Measurements from ENCODE around the gene CD99L2.
"Not testable (repeated sequence)": the region's sequence is repeated elsewhere in the genome, so short reads cannot be mapped to it uniquely, and the experiment has no call there.

Gene CD99L2

DNA sequence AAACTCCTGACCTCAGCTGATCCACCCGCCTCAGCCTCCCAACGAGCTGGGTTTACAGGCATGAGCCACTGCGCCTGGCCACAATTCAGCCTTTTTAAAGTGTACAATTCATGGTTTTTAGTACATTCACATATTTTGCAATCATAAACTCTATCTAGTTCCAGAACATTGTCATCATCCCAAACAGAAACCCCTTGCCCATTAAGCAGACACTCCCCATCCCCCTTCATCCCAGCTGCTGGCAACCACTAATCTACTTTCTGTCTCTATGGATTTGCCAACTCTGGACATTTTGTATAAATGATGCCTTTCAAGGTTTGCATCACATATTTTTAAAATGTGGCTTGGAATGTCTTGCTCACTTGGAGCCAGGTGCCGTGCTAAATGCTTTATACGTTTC is 4.5 kb downstream of the CD99L2 start:
- no peak for DNase-seq

DNA sequence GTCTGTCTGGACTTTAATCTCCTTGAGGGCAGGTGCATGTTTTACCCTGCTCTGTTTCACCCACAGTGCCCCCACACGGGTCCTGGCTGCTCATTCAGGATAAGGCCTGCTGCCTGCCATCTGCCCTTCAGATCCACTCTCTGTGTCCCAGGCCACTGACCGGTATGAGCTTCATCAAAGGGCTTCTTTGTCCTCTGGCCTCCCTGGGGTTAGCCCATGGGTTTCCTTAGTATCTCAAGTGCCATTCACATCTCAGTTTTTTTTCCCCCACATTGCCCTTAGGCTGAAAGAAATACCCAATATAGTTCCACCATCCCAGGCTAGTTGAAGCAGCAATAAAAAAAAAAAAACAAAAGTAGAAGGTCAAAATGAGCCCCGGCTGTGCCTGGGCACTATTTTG is 9.3 kb downstream of the CD99L2 start:
- DNase-seq = no peak

DNA sequence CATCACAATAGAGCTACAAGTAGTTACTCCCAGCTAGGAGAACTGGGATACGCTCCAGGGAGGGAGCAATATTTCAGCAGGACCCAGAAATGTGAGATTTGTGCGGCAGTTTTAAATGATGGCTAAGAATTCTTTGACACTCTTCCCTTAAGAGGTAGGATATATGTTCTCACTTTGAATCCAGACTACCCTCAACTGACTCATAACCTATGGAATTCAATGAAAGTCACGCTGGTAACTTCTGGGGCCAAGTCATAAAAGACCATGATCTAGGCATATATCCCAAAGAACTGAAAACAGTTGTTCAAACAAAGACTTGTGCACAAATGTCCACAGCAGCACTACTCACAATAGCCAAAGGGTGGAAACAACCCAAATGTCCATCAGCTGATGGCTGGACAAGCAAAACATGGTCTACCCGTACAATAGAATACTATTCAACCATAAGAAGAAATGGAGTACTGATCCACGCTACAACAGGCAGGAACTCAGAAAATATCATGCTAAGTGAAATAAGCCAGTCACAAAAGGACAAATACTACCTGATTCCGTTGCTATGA is 10.5 kb downstream of the CD99L2 start:
- no peak for DNase-seq

DNA sequence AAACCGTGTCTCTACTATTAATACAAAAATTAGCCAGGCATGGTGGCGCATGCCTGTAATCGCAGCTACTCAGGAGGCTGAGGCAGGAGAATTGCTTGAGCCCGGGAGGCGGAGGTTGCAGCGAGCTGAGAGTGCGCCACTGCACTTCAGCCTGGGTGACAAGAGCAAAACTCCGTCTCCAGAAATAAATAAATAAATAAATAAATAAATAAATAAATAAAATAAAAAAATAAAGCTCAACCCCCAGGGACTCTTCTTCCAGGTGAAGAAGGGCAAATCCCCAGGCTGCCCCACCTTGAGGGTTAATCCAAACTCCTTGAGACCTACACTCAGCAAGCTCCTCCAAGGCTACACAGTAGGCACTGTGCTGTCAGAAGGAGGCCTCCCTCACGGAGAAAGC is 11.2 kb downstream of the CD99L2 start:
- DNase-seq = not testable (repeated sequence)

DNA sequence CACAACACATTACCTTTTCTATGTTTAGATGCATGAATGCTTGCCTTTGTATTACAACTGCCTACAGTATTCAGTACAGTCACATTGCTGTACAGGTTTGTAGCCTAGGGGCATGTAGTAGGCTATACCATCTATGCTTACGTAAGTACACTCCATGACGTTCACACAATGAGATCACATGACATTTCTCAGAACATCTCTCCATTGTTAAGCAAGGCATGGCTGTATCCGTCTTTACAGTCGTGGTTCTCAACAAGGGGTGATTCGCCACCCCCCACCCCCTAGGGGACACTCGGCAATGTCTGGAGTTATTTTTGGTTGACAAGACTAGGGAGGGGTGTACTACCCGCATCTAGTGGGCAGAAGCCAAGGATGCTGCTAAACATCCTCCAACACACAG is 12.1 kb downstream of the CD99L2 start:
- no peak for DNase-seq

DNA sequence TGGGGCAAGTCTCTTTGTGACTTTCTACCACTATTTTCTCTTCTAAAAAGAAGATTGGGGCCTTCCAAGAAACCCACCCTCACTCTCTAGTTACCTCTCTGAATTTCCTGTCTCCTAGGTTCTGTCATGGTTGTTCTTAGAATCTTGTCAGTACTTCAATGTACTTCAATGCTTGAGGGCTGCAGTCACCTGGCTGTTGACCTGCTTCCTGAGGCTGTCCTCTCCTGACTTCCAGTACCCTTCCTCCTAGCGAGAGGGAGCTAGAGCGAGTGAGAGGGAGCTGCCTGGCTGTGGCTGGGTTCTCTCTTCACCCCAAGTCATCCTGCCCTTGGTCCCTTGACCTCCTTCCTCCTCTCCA is 17.7 kb downstream of the CD99L2 start:
- no peak for DNase-seq

DNA sequence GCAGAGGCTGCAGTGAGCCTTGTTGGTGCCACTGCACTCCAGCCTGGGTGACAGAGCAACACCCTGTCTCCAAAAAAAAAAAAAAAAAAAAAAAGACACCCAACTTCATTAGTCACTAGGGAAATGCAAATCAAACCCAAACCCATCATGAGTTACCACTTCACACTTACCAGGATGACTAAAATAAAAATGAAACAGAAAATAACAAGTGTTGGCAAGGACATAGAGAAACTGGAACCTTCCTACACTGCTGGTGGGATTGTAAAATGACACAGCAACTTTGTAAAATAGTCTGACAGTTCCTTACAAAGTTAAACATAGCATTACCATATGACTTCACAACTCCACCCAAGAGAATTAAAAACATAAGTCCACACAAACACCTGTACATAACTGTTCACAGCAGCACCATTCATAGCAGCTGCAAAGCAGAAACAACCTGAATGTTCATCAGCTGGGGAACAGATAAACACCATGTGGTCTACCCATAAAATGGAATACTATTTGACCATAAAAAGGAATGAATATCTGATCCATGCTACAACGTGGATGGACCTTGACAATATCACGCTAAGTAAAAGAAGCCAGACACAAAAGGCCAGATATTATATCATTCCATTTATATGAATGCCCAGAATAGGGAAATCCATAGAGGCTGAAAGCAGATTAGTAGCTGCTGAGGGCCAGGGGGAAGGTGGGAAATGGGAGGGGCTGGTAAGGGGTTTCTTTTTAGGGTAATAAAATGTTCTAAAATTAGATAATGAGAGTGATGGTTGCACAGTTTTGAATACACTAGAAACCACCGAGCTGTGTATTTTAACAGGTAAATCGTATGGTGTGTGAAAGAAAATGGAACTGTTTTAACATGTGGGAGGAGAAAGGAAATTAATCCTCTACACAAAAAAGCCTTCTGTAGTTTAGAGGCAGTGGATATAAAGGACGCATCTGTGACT is 18.3 kb downstream of the CD99L2 start:
- DNase-seq = no peak

DNA sequence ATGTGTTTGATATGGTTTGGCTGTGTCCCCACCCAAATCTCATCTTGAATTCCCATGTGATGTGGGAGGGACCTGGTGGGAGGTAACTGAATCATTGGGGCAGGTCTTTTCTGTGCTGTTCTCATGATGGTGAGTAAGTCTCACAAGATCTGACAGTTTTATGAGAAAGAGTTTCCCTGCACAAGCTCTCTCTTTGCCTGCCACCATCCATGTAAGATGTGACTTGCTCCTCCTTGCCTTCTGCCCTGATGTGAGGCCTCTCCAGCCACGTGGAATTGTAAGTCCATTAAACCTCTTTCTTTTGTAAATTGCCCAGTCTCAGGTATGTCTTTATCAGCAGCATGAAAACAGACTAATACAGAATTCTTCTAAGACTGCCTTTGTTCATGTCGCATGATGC is 22.8 kb downstream of the CD99L2 start:
- not testable (repeated sequence) for DNase-seq

DNA sequence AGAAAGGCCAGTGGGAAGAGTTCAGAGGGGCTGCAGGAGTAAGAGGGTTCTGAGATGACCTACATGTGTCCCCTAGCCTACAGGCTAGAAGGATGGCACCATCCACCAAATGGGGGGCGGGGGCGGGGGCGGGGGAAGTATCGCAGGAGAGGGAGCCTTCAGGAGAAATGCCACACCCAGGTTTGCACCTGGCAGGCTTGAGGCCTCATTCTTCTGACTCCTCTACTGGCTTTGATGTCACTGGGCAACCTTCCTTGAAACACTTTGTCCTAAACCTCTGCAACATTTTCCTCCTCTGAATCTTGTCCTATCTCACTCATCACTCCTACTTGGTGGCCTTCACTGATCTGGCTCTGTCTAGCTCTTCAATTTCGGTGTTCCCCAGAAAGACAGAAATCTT is 24.0 kb downstream of the CD99L2 start:
- DNase-seq = no peak

DNA sequence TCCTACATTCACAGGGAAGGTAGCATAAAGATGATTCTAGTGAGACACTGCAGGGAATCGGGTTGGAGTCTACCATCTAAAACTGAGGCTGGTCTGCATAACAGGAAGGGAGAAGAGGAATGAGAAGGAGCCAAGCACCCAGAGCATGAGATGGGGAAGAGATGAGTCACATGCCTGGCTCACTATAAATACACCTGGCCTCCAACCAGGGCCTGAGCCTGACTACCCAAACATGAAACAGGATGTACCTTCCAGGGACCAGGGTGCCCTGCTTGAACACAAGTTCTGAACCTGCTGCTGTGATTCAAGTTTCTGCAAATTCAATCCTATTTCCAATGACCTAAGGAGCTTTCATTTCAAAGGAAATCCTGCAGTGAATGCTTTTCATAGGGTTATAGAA is 24.9 kb downstream of the CD99L2 start:
- no peak for DNase-seq

DNA sequence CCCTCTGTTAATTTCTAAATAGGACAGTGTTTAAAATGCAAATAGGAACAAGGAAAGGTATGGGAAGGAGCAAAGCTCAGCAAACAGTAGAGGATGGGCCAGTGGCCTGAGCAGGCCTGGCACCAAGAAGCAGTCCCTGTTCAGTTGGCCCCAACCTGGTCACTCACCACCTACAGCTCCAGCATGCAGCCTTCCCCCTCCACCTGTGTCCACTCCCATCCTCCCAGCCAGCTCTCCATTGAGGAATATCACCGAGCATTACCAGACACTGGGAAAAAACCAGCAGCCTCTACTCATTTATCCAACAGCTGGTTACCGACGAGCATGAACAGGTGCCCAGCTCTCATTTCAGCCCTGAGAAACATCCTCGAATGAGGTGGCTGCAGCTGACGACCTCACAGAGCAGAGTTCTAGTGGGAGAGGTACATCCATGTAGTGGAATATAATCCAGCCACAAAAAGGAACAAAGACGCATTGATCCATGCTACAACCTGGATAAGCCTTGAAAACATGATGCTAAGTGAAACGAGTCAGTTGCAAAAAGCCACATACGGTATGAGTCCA is 25.6 kb downstream of the CD99L2 start:
- DNase-seq = no peak

DNA sequence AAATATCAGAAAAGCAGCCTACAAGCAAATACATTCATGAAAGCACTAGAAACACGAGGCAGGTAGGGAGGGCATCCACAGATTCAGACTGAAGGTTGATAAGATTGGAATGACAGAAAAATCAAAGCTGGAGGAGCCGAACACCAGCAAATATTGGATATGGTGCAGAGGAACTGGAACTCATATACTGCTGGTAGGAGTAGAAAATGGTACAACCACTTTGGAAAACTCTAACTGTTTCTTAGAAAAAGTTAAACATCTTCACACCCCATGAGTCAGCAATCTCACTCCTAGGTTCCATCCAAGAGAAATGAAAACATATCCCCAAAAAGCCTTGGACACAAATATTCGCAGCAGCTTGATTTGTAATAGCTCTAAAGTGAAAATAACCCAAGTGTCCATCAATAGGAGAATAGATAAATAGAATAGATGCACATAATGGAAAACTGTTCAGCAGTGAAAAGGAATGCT is 27.1 kb downstream of the CD99L2 start:
- no peak for DNase-seq

DNA sequence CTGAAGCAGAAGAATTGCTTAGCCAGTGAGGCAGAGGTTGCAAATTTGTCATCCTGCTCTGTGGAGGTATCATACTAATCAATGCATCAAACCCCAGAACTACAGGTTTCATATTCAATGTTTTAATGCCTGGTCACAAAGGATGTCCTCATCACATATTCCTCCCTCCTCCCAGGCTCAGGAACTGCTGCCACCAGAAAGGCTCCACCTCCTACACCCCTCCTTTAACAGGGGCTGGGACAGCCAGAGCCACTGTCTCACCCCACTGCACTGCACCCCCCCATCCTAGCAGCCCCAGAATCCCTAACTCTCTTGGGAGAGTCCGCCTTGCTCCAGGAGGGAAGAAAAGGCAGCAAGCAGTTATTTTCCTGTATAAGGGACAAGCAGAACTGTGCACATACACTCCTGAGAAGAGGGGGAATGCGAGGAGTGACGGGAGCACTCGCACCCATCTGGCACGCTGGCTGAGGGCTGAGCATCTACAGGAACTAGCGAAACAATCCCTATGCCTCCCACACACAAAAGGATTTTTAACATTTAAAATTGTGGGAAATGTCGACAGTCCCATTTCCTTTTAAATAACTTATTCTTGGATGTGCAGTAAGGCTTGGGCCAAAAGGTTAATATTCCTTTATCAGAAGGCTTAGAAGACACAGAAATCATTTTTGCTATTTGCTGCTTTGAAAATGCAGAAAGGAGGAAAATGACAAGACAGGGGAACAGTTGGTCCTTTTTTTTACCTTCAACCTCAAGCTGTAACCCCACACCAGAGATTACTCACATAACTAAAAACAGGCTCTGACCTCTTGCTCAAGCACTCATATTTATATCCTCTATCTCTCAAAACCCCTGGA is 27.8 kb downstream of the CD99L2 start:
- DNase-seq = no peak

DNA sequence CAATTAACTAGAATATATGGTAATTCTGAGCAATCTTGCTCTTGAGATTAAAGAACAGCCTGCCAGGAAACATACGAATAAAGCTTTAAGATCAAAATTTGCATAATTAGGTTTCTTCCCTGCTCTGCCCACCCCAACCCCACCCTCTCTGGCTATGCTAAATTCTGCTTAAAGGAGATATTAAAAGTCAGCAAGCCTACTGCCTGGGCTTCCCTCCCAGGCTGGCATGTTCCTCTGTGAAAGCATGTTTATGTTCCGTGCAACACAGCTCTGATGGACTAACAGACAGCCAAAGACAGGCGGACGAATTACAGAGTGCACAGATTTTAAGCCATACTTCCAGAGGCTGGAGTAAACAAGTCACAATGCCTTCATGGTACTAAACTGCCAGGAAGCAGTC is 28.4 kb downstream of the CD99L2 start:
- DNase-seq = no peak

DNA sequence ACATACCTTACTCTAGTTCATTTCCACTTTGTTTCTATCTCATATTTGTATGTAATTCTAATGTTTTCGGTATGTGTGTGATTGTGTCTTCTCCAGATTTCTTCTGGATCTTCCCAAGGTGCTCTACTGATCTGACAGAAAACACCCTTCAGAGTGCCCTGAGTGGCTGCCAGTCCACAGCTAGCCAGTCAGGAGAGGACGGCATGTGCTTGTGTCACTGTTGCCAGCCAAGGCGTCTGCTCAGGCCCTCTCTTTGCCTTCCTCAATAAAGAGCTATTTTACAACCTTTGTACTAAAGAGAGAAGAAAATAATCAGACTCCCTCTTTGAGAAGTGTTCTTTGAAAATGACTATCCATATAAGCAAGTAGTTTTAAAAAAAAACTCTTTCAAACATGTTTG is 29.0 kb downstream of the CD99L2 start:
- no peak for DNase-seq

DNA sequence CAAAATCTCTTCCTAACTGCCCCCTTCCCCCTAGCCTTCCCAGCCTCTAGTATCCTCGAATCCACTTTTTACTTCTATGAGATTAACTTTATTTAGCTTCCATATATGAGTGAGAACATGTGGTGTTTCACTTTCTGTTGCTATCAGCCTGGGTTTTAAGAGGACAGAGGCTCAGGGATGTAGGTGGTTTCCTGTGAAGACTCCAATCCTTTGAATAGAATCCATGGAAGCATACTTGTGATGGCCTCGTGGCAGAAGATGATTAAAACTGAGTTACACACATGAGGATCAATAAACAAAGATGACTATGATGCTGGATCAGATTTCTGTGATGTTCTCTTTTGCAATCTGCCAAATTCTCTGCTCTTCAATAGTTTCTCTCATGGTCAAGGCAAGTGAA is 29.8 kb downstream of the CD99L2 start:
- no peak for DNase-seq

DNA sequence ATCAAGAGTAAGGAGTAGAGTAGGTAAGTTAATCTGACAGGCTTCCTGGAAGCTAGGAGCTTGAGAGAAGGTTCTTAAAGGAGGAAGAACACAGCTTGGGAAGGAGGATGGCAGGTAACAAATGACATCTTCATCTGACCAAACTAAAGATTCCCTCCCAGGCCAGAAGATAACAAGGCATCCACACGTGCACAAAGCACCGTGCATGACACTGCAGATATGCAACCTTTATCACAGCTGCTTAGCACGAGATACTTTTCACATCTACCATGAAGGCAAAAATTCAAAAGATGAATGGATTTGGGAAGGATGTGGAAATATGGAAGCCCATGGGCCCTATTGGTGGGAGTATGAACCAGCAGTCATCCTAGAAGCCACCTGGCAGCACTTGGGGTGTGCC is 34.3 kb downstream of the CD99L2 start:
- DNase-seq = no peak

DNA sequence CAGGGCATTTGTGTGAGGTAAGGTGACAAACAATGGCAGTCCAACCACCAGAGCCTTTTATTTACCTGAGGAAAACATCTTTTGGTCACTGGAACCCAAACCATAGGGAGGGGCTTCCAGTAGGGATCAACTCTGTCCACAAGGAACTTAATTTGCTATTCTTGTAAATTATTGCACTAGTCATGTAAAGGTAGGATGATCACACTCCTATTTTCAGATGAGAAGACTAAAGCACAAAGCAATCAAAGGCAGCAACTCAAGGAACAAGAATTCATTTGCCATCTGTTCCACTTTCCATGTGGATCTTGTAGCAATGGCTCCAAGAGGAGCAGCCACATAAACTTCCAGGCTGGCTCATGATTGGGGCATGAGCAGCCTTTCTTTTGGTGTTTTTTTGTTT is 35.3 kb downstream of the CD99L2 start:
- DNase-seq = no peak

DNA sequence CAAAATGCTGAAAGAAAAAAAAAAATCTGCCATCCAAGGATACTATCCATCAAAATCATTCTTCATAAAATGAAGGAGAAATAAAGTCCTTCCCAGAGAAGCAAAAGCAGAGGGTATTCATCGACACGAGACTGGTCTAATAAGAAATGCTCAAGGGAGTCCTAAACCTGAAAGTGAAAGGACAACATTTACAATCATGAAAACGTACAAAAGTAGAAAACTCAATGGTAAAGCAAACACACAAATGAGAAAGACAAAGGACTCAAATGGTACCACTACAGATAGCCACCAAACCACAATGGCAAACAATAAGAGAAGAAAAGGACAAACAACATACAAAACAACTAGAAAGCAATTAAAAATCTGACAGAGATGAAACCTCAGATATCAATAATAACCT is 41.0 kb downstream of the CD99L2 start:
- no peak for DNase-seq

DNA sequence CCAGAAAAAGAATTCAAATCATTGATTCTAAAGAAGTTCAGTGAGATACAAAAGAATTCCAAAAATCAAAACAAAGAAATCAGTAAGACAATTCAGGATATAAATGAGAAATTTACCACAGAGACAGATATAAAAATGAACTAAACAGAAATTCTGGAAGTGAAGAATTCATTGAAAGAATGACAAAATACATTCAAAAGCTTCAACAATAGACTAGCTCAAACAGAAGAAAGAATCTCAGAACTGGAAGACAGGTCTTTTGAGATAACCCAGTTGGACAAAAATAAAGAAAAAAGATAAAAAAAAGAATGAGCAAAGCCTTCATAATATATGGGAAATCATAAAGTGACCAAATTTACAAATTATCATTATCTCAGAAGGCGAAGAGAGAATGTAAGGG is 41.7 kb downstream of the CD99L2 start:
- DNase-seq = no peak

DNA sequence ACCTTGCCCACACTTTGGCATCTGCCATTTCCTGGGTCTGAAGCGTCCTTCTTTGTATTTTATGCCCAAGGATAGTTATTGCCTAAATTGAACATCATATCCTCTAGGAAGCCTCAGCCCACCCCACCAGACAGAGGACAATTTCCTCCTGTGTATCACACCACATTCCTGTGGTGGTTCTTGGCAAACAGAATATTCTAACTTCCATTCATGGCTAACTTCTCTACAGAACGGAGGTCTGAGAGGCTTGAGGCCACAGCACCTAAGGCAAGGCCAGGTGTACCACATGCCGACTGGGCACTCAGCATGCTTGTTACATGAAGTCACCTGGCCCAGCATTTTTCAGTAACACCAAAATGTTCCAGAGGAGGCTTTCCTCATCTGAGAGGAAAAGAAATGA is 42.4 kb downstream of the CD99L2 start:
- DNase-seq = no peak

DNA sequence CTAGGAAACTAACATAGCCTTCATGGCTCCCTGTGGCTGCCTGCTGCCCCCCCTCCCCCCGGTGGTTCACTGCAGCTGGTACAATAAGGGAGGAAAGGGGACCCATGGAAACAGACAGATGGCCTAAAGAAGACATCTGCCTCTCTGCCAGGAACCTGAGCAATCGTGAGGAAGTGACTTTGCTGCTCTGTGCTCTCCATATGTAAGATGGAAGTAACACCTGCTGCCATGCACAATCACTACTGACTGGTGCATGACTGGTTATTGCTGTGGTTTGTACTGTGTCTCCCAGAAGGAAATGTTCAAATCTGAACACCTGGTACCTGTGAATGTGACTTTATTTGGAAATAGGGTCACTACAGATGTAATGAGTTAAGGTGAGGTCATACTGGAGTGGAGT is 43.6 kb downstream of the CD99L2 start:
- DNase-seq = no peak

DNA sequence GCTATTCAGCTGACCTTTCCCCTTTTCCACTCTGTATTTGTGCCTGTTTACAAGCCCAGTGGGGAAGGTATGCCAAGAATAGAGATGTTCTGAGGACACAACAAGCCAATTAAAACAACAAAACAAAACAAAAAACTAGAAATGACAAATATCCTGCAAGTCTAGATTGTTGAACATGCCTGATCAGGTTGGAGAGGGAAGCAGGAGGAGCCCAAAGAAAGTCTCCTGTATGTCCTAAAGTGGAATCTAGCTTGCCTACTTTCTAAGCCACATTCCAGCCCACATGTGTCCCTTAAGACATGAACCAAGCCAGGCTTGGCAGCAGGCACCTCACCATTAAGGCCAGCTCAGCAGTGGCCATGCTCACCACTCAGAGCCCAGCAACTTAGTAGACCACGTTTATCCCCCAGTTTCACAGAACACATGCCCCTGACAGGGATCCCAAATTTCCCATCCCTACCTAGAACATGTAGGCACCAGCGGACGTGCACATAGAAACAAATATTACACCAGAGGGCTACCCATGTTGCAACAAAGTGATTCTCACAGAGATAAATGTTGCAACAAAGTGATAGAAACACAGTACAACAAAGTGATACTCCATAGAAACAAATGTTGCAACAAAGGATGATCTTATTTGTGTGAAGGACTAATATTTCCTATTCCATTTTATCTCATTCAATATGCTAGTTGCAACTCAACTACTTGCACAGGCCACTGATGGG is 48.3 kb downstream of the CD99L2 start:
- no peak for DNase-seq
